HG03139 (cell line): ENCODE measurements around the gene KIF16B.
"Not testable (repeated sequence)": the region's sequence is repeated elsewhere in the genome, so short reads cannot be mapped to it uniquely, and the experiment has no call there.

Source experiments
- ATAC-seq: cut with Tn5 transposase; IDR thresholded peaks from one replicate; pipeline ENCODE4 v1.9.1; 2021; ENCODE audit not compliant: unreplicated experiment

The KIF16B gene

DNA sequence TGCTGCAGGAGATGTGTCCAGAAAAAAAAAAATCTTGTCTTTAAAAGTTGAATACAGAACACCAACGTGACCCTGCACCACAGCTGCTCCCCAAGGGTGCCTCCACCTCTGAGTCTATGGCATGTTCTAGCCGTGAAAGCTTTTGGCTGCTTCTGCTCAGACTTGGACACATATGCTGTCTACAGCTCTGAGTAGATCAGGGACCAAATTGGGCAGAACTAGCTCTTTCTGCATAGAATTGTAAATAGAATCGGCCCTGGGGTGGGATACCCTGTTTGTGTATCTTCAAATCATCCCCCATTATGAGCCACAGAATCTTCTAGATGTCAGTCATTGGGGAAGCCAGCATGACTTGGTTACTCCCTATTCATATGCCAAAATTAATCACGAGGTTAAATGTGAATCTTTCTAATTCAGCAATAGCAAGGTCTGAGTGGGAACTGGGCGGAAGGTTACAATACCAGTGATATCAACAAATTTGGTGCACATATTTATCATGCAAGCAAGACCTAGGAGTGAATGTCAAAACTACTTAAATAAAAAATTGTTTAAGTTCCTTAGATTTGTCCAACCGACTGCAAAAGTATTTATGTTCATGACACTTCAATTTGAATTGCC lies 302.8 kb downstream of the KIF16B start:
- ATAC-seq: no peak

DNA sequence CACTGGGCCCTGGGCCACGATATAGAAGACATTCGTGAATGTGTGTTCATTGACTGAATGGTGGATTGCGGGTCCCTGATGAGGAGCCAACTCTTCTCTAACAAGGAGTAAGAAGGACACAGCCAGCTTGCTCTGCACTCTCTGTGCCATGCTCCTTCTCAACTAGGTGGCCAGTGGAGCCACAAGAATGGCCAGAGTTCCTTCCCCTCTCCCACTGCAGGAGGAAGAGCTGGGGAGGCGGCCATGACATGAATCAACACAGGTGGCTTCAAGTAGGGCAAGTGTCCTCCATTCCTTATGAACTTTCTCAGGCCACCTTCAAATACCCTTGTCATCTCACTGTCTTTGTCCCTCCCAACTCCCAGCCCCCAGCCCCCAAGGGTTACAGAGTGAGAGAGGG lies 305.7 kb downstream of the KIF16B start:
- ATAC-seq: no peak

DNA sequence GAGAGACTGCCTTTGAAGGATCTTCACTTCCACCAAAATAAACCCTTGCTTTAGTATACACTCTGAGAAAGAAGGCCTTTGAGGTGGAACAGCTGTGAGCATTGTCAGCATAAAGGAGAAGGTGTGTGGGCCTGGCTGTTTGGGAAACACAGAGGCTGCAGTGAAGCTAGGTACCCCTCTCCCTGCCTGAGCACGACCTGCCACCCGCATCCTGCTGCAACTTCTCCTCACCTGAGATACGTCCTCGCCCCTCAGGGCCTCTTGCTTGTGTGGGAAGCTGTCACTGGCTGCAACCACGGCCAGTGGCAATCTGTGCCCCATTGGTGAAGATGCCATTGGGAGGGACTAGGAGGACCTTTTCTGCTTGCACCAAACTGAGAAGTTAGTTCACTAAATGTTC lies 307.9 kb downstream of the KIF16B start:
- no peak for ATAC-seq

DNA sequence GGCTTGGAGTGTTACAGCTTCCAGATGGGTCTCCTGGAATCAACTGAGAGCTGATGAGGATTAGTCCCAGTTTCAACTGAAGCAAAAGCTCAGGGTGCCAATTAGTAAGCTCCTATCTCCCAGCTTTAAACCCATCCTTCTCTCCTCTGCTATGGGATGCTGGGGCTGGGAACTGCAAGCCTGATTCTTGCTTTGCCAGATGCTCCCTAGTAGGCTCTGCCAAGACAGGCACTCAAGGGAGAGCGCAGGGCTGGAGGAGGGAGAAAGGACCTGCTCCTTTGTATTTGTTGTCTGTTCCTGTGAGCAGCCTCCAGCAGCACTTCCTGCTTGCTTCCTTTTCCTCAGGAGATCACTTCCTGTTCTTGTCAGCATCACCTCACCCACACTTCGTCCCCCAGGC lies 309.7 kb downstream of the KIF16B start:
- ATAC-seq: no peak

DNA sequence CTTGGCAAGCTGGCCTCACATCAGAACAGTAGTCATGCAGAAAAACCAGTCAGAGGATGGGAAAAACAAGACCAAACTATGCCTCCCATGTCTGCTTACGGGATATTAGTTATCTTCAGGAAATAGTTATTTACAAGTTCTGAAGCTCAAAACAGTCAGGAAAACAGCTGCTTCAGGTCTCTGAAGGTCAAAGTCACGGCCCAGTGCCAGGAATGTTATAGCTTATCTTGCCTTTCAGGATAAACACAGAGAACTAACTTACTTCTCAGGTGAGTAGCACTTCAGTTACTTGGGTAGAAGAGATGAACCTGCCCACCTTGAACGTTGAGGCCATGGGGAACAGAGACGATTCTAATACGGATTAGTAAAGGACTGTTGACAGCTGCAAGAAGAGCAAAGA lies 310.7 kb downstream of the KIF16B start:
- ATAC-seq: no peak

DNA sequence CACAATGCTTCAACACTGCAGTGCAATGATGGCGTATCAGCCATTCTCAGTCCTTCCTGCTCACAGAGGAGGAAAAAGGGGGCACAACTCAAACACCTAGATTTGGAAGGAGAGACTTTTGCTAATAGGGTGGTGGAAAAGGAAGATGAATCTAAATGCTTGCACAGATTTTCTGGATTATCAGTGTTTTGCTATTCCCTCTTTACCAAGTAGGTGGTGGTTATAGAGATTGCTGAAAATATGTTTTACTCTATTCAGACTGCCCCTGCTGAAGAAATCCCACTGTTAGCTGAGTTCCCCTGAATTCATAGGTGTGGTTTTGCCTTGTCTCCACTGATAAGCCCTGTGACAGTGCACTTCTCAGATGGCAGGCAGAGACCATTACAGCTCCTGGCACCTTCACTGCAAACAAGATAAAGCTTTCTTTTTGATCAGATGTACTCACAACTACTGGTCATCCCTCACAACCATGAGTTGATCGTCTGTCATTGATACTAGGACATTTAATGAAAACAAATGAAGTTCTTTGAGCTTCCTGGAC lies 311.4 kb downstream of the KIF16B start:
- no peak for ATAC-seq

DNA sequence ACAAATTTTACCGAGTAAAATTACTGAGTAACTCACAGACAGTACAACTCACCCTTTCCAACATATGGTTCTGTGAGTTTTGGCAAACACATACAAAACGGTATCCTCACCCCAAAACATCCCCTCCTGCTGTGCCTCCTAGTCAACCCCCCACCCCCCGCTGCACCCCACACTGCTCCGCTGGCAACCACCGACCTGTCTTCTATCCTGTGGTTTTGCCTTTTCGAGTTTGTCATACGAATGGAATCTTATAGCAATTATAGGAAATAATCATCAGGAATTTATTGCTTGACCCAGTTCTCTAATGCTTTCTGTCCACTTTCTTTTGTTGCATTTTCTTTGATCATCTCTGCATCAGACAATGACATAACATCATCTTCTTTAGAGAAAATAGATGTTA lies 312.3 kb downstream of the KIF16B start:
- no peak for ATAC-seq

DNA sequence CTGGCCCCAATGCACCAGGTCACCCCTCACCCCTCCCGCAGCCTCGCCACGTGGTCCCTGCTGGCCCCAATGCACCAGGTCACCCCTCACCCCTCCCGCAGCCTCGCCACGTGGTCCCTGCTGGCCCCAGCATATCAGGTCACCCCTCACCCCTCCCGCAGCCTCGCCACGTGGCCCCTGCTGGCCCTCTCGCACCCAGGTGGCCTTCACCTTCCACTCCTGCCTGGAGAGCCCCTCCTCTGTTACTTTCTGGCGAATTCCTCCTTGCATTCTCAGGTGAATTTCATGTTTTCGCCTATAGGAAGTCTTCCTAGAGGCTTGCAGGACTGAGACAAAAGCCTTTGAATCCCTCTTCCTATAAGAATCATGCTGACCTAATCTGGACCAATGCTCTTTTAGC lies 313.1 kb downstream of the KIF16B start:
- ATAC-seq: not testable (repeated sequence)

DNA sequence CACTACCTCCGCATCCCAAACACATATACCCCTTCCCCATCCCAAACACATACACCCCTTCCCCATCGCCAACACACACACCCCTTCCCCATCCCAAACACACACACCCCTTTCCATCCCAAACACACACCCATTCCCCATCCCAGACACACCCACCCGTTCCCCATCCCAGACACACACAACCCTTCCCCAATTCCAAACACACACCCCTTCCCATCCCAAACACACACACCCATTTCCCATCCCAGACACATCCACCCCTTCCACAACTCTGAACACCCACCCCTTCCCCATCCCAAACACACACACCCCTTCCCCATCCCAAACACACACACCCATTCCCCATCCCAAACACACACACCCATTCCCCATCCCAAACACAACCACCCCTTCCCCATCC lies 314.5 kb downstream of the KIF16B start:
- no peak for ATAC-seq

DNA sequence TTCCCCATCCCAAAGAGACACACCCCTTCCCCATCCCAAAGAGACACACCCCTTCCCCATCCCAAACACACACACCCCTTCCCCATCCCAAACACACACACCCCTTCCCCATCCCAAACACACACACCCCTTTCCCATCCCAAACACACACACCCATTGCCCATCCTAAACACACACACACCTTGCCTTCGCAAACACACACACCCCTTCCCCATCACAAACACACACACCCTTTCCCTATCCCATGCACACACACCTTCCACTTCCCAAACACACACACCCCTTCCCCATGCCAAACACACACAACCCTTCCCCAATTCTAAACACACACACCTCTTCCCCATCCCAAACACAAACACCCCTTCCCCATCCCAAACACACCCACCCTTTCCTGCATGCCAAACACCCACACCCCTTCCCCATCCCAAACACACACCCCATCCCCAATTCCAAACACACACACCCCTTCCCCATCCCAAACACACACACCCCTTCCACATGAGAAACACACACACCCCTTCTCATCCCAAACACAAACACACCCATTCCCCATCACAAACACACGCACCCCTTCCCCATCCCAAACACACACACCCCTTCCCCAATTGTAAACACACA lies 315.3 kb downstream of the KIF16B start:
- ATAC-seq: no peak

DNA sequence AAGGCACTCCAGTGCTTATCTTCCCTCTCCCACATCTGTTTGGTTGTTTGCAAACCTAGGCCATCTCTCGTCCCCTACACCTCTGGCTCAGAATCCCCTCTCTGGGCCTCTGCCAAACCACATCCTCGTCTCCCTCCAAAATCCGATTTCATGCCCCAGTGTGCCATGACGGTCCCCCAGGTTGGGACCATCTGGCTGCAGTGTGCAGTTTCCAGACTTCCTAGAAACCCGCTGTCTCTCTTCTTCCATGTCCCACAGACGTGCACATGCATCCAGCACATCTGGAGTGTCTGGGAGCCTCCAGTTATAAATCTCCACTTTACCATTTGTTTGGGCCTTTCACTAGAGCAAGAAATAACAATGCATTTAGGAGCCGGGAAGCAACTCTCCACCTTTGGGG lies 316.2 kb downstream of the KIF16B start:
- no peak for ATAC-seq

DNA sequence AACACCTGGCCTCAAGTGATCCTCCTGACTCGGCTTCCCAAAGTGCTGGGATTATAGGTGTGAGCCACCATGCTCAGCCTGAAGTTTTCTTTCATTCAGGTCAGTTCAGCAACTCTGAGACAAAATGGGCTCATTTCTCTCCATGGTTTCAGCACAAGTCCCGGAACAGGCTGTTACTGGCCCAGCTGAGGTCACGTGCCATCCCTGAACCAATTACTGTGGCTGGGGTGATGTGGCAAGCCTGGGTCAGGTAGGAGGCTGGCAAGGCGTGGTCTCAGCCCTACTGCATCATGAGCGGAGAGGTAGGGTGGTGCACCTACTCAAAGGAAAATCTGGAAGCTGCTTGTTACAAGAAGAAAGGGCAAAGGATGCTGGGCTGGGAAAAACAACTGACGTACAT lies 326.4 kb downstream of the KIF16B start:
- no peak for ATAC-seq

DNA sequence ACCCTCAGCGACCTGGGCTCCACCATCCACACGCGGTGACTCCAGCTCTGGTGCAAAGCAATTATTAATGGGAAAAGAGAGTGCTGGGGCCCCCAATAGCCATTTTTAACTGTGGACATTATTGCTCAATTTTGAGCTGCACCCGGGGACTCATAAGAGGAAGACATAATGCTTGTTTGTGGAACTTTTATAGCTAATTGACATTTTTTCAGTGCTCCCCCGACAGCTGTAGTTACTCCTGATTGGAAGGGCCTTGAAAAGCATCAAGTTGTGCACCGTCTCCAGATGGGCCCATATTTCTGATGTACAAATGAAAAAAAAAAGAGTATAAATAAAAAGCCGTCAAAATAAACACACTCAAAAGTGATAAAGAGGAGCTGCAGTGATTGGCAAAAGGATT lies 327.0 kb downstream of the KIF16B start:
- ATAC-seq: no peak

DNA sequence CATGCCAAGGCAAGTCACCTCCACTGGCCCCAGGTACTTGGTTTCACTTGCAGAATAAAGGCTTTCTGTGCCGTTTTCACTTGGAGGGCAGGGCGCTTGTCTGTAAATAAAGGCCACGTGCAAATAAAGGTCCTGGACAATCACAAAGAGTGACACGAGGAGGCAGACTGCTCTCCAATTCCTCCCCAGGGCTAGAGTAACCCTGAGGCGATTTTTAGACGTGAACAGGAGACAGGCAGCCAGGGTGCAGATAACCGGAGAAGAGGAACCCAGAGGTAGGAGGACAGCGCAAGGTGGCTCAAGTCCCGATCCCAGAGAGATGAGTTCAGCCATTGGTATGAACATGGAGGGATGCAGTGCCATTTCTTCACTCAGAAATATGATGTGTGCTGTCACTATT lies 327.4 kb downstream of the KIF16B start:
- no peak for ATAC-seq

DNA sequence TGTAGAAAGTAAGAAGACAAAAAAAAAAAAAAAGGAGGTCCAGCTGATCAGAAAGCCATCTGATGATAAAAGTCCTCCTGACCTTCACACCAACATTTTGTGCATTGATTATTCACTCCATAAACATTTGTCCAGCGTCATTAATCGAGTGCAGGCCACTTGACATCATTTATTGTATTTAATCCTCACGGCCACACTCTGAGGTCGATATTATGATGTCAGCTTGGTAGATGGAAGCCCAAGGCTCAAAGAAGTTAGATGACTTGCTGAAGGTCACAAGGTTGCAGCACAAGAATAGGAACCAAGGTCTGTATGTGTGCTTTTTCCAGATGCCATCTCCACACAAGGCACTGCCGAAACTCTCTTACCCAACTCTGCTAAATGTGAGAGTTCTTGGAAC lies 328.4 kb downstream of the KIF16B start:
- ATAC-seq: no peak

DNA sequence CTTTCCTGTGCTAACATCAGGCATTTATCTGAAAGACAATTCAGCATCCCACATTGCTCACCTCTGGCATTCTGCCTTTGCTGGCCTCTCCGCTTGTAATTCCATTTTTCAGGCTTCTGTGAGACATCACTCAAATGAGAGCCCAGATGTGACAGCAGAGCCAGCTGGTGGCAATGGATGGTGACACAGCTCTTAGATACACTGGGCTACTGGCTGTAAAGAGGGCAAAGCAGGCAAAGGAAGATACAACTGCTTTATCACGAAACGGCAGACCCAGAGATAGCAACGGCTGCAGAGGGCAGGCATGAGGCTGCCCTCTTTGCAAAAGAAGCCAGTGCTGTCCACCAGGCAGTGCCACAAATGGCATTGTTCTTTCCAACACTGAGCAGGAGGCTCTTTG lies 329.8 kb downstream of the KIF16B start:
- no peak for ATAC-seq

DNA sequence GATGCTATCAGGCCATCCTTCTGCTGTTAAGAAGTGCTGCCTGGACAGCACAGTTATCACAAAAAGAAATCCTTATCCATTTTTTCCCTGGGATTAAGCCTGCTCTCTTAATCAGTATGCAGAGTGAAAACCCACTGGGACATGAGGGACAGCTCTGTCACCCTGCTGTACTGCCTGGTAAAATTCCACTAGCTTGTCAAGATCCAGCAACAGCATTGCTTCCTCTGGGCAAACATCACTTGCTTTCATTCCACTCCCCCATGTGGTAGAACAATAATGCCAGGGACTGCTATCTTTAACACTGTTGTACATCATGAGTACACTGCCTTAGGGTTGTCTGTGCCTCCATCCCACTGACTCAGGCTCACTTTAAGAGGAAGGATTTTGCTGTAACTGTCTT lies 331.3 kb downstream of the KIF16B start:
- ATAC-seq: no peak

DNA sequence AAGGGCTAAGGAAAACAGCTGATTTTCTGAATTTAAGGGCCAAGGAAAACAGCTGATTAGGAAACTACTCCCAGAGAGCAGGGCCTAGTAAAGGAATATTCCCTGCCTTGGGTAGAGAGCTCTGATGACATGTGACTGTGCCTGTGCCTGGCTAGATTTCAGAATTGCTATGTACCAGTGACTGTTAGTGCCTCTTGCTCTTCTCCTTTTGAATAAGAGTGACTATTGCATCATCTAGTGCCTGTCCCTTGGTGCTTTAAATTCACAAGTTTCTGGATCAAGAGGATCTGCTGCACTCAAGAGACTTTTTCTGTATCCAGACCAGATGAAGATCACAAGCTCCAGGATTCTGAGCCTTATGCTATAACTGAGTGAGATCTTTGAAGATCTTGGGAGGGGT lies 332.9 kb downstream of the KIF16B start:
- ATAC-seq: no peak

DNA sequence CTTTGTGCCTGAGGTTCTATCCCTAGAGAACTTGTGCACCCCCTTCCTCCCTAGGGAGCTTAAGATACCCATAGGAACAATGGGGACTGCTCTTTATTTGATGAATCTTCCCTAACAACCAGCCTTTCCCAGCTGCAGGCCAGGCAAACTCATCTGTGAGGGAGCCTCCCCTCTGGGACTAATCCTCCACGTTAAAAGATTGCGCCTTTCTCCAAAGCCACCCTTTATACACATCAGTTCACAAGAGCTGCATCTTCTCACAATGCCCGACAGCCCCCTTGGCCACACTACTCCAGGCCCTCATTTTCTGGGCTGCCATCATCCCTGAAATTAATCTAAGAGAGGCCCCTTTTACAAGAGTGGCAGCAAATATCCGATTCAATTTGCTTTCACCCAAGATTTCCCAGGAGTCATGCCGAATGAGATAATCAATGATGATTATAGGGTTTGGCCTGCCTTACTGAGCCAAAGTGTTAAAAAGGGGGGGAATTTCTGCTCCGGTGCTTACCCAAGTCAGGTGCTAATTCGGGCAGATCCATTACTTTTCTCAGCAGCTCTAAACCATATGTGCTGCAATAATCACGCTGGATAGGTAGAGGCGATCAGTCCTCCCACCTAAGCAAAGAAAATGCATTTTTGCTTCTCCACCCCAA lies 336.5 kb downstream of the KIF16B start:
- no peak for ATAC-seq

DNA sequence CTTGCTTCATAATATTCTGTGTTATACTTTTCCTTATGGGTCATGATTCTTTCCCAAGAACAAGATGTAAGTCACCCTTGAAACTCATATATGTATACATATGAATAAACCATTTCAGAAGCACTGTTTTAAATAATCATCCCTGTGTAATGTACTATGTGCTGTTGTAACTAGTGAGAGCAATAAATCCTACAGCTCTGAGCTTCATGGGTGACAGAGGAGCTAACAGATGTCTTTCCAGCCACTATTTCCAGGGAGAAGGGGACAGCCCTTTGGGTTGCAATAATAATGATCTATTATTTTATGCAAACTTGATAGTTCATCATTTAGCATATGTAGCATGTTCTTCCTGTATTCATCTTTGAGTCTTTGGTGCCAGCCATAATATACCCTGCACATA lies 342.8 kb downstream of the KIF16B start:
- no peak for ATAC-seq

DNA sequence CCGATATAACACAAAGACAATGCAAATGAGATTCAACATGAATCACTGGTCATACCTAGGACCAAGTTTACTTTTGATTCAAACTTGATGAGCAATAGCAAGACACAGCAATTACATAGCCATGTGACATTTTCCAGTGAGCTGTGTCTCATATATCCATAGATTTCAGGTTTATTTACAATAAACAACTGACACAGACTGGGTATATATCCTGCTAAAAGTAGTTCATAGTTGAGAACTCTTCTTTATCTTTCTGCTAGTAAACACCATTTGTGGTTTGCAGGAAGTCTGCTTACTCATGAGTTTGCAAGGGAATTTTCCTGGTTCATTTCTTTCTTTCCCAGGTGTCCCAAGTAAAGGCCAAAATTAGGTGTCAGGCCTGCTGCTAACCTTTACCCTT lies 343.4 kb downstream of the KIF16B start:
- ATAC-seq: no peak

DNA sequence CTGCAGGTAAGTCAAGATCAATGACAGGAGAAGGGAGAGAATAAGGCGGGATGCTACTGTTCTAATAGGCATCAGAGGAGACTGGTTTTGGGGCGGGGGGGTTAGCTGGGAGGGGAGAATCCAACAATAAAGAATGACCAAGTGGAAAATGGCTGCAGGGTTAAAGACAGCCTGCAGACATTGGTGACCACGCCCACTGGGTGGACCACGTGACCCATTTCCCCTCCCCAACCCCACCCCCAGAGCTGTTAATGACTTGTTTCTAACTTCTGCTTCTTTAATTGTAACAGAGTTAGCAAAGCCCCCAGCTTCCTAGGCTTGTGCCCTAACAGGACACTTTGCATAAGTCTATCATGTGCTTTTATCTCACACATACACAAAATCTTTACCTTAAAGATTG lies 344.5 kb downstream of the KIF16B start:
- no peak for ATAC-seq
